C4-2B (cell line): ENCODE results near the gene KCNK13.
"Not testable (repeated sequence)": the region's sequence is repeated elsewhere in the genome, so short reads cannot be mapped to it uniquely, and the experiment has no call there.

Experiments
- CTCF ChIP-seq: fragments of 450-650 bp; conservative IDR thresholded peaks from 2 replicates; pipeline ENCODE4 v1.5.1; 2017; ENCODE audit warnings: mild to moderate bottlenecking
- ZFX ChIP-seq: fragments of 450-650 bp; IDR thresholded peaks from 2 replicates; pipeline ENCODE4 v1.6.1; 2017

- not testable (repeated sequence) for TF ChIP-seq CTCF, ZFX
Observed at GRCh38 chr14:90026608-90027007, 35.2 kb upstream of the KCNK13 start.
